Activated CD4-positive, CD25-positive, alpha-beta regulatory T cell treated with anti-CD3 and anti-CD28 coated beads, Interleukin-2, amount 50 U/mL, for 72 hours (primary cell): ENCODE measurements around the gene BTBD9.
"Not testable (repeated sequence)": the region's sequence is repeated elsewhere in the genome, so short reads cannot be mapped to it uniquely, and the experiment has no call there.

Experiments used
- DNase-seq: peaks from one replicate; pipeline ENCODE4 v3.0.0; 2021

BTBD9 gene

GRCh38 chr6:38477680-38478260 lies 162.0 kb downstream of the BTBD9 start:
- DNase-seq: no peak

GRCh38 chr6:38476888-38477287 lies 162.8 kb downstream of the BTBD9 start:
- DNase-seq: no peak

GRCh38 chr6:38476141-38476540 lies 163.6 kb downstream of the BTBD9 start:
- DNase-seq: no peak

DNA sequence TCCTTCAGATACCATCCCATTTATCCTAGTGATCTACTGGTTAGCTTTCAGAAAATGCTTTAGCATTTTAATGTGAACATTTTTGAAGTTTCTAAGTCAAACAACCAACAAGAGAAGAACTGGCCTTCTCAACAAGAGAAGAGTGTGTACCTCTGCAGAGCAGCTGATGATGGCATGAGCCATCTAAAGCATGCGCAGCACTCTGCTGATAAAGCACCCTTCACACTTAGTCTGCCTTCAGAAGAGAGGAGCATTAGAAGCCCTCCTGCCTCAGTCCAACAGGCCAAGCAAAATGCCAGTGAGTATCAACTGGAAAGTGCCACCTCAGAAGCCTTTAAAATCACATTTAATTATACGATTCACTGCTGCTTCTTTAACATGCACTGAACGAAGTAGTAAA lies 169.2 kb downstream of the BTBD9 start:
- DNase-seq: no peak

DNA sequence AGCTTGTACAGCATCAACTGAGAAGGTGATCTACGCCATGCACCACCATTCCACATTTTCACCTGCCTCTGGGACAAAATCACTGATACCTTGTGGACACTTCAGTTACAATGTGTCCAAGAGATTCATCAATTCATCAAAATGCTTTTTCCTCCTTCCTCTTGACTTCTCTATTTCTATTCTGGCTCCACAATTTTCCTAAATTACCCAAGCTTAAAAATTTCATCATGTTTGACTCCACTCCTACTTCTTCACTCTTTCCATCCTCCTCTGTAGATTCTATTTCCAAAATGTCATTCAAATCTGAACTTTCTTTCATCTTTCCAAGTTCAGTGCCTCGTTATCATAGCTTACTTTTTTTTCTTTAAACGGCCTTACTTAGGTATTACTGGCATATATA lies 172.2 kb downstream of the BTBD9 start:
- DNase-seq: no peak

DNA sequence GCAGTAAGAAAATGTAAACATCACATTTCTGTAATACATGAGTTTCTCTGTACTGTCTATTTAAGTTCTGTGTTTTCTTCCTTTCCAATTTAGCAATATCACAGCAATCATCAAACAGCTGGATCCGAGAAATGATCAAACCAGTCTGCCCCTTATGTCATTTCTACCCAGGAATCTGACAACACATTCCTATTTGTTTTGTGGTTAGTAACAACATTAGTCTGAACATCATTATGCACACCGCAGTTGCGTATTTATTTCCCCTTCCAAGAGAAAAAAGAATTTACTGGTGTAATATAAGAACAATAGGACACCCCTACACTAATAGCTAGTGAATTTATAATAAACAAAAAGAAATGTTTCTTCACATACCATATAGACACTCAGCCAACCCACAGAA lies 179.5 kb downstream of the BTBD9 start:
- DNase-seq: no peak

- DNase-seq: no peak
Measured at GRCh38 chr6:38459291-38459690, 180.4 kb downstream of the BTBD9 start.

DNA sequence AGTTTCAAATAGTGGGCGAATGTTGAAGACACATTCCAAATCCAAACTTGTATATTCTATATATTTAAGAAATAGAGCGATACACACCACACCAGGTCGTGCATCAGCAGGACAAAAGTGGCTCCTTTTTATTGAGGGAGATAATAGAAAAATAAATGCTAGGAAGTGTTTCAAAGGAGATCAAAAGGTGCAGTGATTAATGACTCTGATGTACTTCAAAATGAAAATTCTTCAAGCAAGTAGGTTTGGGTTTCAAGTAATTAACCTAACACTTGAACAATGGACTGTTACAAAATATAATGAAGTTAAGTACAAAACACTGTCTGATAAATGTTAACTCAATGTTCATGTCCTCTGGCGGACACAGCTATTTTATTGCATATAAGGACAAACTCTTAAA lies 185.9 kb downstream of the BTBD9 start:
- no peak for DNase-seq

GRCh38 chr6:38452816-38453660 lies 186.7 kb downstream of the BTBD9 start:
- no peak for DNase-seq

DNA sequence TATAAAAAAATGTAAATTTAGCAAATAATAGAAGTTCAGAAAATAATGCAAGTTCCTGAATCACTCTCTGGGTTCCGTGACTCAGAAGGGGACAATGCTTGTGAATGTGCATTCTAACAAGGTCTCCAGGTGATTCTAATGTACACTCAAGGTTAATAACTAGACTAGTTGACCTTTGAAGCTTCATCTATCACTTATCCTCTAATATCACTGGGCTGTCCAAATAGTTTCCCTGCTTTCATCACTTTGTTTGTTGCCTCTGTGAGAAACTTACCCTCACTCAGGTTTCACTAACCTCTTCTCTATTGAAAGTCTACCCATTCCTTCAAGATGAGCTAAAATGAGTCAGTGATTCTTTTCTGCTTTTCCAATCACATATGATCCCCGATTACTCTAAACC lies 189.0 kb downstream of the BTBD9 start:
- DNase-seq: no peak

DNA sequence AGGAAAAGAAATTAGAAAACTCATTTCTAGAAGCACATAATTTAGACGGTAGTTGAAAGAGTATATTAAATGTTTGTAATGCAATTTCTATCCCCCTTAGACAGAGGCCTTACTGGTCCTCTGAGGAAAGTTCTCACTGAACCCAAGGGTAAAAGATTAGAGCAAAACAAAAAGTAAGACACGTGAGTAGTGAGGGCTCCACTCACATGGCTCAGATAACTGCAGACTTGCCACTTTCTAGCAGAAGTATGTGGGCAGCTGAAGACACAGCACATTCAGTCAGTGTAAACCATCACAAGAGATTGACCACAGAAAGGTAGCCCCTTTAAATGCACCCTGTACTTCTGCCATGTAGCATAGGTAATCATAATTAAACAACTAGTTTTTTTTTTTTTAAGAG lies 193.8 kb downstream of the BTBD9 start:
- no peak for DNase-seq

DNA sequence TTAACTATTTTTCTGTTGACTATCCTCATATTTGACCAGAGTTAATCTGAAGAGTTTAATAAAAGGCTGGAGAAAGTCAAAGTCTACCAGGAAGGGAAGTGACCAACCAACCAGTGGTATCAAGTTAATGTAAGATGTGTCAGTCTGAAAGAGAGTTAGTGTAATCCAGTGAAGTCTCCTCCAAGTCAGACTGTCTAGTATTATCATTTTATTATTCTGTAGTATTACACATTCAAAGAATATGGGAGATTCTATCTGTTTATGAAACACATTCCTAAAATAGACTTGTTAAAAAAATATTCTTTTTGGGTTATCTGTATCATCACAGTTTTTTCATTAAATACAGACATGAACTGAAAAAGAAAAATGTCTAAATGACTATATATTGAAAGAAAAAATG lies 194.4 kb downstream of the BTBD9 start:
- no peak for DNase-seq

- no peak for DNase-seq
Measured at GRCh38 chr6:38443352-38444144, 196.2 kb downstream of the BTBD9 start.

DNA sequence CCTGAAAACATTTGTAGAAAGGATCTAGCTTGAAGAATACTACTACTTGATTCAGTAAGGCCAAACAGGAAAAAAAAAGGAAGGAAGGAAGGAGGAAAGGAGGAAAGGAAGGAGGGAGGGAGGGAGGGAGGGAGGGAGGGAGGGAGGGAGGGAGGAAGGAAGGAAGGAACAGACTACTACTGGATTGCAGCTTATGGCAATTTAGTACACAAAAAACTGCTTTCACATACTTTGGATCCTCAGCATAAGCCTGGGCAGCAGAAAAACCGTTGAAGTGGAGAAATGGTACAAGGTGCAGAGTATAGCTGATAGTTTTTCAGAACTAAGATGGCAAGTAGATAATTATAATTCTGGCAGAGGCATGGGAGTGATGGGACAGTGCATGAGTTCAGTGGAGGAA lies 201.6 kb downstream of the BTBD9 start:
- no peak for DNase-seq

DNA sequence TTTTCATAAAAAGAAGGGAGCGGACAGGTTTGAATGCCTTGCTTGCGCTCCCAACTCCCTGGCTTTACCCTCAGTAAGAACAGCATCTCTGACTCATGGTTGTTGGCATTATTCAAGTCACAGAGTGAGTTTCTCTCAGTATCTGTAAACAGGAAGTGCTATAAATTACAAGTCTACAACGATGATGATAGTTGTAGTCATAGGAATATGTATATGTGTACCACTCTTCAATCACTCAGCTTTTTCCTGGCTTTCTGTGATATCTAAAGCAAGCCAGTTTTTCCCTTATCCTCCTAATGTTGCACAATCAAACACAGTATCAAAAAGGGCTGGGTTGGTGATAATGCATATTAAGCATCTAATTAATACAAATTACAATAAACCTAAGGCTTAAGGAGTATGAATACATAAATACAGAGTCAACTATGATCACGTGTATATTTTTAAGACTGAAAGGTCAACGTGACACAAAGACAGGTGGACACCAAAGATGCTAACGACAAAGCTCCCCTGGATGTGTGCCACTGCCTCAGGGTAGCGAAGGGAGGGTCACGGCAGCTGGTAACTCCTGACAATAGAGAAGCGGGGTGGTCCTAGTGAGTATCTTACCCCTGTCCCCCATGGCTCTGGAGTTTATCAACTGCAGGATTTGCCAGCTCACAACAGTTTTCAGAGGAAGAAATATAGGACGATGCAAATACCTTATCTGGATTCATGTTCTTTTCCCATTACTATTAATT lies 202.8 kb downstream of the BTBD9 start:
- DNase-seq: no peak

- no peak for DNase-seq
Measured at GRCh38 chr6:38435330-38435729, 204.4 kb downstream of the BTBD9 start.

- DNase-seq: no peak
Measured at GRCh38 chr6:38434051-38434450, 205.7 kb downstream of the BTBD9 start.

DNA sequence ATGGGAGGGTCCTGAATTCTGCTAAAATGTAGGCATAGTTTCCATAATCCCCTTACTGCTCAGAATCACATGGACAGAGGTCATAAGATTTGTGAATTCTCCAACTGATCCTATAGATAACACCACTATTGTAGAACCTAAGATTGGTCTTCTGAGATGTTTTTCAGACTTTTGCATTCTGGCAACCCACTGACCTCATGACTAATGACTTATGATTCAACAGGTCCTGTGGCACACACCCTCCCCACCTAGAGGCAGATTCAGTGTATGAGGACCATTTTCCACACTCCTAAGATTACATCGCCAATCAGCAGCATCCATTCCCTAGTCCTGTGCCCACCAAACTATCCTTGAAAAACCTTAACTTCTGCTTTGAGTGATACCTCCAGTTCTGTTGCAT lies 207.2 kb downstream of the BTBD9 start:
- DNase-seq: no peak

- no peak for DNase-seq
Measured at GRCh38 chr6:38432079-38432478, 207.7 kb downstream of the BTBD9 start.

DNA sequence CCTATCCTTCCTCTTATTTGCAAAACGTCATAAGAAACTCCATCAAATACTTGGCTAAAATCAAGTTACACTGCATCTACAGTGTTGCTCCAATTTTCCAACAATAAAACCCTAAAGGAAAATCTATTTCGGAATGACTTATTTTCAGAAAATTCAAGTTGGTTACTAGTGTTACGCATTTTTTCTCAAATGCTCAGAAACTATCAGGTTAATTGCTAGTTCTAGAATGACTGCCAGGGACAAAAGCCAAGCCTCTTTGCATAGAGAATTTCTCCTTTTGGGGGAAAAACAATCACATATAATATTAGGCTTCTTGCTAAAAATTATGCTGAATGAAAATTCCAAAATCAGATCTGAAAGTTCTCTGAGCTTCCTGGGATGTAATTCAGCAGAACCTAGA lies 210.2 kb downstream of the BTBD9 start:
- DNase-seq: no peak

DNA sequence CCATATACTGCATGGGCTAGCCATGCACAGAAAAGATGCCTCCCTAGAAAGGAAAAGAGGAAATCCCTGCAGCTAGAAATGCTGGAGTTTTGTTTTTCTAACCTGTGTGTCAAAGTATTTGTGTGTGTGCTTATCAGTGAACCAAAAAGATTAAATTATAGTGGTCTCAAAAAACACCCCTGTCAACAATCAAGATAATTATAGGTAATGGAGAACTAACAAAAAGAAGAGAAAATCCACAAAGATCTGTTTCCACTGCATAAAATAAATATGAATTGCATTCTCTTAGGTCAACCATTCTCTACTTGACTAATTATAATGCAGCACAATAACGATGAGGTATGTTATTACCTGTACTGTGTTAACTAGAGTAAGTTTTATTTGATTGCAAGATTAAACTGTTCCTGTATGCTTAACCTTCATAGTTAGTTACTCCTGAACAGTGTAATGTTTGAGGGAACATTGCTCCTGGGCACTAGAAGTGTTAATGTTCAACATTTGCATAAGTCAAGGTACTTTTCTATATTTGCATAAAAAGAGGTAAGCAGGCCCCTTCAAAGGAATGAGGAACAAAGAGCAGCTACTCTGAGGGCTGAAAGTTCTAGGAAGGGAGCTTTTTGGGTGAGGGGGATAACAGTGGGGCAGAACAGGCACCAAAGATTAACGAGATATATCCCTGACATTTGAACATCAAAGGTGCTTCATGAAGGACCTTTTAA lies 212.1 kb downstream of the BTBD9 start:
- DNase-seq: no peak

GRCh38 chr6:38425788-38426488 lies 213.8 kb downstream of the BTBD9 start:
- not testable (repeated sequence) for DNase-seq
